ENCODE measurements around the gene RADX.

DNA sequence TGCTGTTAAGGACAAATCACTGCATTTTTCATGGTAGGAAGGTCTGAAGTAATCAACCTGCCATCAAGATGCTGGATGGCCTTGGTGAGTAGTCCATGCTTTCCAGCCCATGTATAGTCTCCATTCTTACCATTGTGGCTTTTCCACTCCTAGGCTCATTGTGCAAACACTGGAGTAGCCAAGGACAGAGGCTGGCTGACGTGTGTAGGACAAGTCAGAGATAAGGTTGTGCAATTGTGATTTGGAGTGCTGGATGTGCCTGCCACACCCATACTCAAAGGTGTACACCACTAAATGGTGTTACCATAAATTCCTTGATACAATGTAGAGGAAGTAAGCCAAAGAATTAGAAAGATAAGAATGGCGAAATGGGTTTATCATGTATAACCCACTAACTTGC is 26.3 kb upstream of the RADX start:
- TF ChIP-seq POLR2A (IDR thresholded peaks at IDR 0.05; ENCODE audit: low read depth, low read length) (no peak), CTCF (IDR thresholded peaks at IDR 0.05; ENCODE audit: extremely low read depth in 1 of 2, insufficient read depth in 1 of 2, low read depth in 1 of 2, low read length in 2 of 2) (no peak), EZH2 (IDR thresholded peaks at IDR 0.05; ENCODE audit: borderline replicate concordance, low read depth, low read length, severe bottlenecking) (no peak), GATA2 (IDR thresholded peaks at IDR 0.05; ENCODE audit: insufficient read depth, insufficient read length, low read depth, low read length) (no peak), MYC (IDR thresholded peaks at IDR 0.05; ENCODE audit: low read depth, low read length) (no peak), JUN (IDR thresholded peaks at IDR 0.05; ENCODE audit: borderline replicate concordance, insufficient read depth, insufficient read length, low read depth) (no peak), POLR2AphosphoS5 (IDR thresholded peaks at IDR 0.05; ENCODE audit: insufficient read depth, low read depth, low read length) (no peak)
- TF ChIP-seq, protein P1, sequence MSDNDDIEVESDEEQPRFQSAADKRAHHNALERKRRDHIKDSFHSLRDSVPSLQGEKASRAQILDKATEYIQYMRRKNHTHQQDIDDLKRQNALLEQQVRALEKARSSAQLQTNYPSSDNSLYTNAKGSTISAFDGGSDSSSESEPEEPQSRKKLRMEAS (IDR thresholded peaks at IDR 0.05; ENCODE audit: insufficient read depth, insufficient read length), result no peak

All from endothelial cell of umbilical vein (primary cell).